ENCODE measurements around the gene P2RY8.
"Not testable (repeated sequence)": the region's sequence is repeated elsewhere in the genome, so short reads cannot be mapped to it uniquely, and the experiment has no call there.

The P2RY8 gene

DNA sequence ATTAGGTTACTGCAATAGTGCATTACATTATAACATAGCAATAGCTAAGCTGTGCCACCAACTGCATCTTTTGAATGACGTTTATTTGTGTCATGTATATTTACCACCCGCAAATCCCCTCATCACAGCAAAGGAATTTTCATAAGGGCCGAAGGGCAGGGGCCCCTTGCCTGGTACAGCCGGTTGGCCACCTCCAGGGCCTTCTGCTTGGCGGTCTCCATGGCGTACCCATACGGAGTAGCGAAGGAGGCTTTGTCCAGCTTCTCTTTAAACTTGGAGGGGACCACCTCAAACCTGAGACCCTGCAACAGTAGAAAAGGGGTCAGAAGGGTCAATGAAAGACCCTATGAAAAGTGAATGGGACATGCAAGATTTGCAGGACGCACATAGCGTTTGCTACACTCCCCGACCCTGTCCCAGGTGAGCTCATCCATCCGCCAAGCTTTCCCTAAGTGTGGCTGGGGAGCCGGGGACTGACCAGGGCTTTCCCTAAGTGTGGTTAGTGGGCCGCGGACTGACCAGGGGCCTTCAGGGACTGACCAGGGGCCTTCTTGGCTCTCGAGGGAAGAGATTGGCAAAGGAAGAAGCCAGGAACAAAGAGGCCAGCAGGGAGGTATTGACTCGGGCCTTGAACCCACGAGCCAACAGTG lies 94.8 kb downstream of the P2RY8 start:
- no peak for DNase-seq

DNA sequence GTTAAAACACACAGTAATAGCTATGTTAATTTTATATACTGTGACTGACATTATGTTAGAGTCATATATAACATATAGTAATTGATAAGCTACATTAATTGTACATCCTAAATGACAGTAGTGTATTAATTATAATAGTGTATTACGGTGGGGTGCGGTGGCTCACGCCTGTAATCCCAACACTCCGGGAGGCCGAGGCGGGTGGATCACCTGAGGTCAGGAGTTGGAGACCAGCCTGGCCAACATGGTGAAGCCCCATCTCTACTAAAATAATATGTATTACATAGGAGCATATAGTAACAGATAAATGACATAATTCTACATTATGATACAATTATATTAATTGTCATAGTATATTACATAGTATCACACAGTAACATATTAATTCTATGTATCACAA lies 96.5 kb downstream of the P2RY8 start:
- no peak for DNase-seq

DNA sequence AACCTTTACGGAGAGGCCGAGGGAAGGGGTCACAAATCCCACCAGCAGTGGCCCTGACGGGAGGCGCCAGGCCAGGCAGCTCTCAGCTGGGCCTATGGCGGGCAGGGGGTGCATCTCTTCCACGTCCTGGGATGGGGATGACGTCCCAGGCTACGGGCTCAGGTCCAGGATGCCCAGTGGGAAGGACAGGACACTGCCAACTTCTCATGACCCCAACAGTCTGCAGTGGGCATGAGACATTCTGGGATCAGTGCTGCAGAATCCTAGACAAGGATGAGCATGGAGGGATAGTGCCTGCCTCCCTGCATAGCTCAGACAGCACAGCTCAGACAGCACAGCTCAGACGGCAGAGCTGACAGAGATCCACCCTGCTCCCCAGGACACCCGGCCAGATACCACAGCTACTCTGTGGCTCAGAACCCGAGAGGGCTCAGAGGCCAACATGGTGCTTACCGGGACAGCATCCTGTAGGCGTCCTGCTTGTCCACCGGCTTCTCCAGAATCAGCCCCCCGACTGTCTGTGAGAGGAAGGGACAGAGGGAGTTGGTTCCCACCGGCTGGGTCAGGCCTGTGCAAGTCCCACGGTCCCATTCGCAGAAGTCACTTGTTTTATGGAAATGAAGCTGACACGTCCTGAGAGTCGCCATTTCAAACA lies 101.6 kb downstream of the P2RY8 start:
- no peak for DNase-seq

DNA sequence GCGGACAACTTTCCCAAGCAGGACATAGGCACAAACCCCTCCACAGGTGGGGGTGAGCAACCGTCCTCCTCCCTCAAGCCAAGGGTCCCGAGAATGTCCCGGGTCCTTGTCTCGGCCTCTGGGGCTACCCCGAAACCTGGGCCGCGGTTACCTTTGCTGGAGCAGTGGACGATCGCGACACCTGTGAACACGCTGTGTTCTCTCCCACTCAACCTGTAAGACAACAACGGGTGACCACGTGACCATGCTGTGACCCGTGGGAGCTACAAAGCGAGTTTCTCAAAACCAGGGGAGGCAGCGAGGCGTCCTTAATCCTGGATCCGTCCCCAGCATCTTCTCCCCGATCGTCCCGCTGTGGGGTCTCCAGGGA lies 102.1 kb downstream of the P2RY8 start:
- DNase-seq, result no peak

DNA sequence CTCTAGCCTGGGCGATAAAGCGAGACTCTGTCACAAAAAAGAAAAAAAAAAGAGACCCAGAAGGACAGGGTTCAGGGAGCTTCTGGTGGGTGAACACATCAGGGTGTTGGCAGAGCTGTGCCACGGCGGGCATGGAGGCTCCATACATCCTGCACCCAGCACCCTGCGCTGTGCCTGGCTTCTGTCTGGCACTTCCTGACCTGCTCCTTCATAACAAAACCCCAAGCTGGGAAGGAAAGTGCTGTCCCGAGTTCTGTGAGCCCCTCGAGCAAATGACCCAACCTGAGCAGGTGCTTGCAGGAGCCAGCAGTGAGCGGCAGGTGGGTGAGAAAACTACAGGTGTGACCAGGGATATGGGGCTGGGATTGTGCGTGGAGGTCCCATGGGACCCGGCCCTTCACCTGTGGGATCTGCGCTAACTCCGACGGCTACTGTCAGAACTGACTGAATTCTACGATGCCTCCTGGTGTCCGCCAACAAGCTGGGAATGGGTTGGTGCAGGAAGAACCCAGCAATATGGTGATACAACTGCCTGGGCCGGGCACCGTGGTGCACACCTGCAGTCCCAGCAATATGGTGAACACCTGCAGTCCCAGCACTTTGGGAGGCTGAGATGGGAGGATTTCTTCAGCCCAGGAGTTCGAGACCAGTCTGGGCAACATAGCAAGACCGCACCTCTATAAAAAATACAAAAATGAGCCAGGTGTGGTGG lies 103.2 kb downstream of the P2RY8 start:
- no peak for DNase-seq

DNA sequence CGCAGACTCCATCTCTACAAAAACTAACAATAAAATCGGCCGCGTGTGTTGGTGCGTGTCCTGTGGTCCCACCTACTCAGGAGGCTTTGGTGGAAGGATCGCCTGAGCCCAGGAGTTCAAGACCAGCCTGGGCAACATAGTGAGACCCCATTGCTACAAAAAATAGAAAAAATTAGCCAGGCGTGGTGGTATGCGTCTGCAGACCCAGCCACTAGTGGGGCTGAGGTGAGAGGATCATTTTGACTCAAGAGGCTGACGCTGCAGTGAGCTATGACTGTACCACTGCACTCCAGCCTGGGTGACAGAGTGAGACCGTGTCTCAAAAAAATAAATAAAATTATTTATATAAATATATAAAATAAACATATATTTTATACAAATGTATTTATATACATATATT lies 106.5 kb downstream of the P2RY8 start:
- no peak for DNase-seq

DNA sequence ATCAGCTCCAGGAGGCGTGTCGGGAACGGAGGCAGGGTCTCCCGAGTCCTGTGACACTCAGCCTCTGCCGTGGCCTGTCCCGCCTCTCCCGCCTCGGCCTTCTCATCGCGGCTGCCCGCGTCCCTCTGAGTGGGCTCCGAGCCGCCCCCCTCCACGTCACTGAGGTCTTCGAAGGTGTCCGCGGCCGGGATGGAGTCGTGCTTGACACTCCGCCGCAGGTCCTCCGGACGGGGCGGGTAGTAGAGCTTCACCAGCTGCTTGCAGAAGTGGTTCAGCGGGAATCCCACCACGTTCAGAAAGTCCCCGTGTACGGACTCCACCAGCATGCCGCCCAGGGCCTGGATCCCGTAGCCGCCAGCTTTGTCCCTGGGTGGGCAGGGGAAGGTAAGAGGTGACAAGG lies 109.2 kb downstream of the P2RY8 start:
- DNase-seq, result no peak

DNA sequence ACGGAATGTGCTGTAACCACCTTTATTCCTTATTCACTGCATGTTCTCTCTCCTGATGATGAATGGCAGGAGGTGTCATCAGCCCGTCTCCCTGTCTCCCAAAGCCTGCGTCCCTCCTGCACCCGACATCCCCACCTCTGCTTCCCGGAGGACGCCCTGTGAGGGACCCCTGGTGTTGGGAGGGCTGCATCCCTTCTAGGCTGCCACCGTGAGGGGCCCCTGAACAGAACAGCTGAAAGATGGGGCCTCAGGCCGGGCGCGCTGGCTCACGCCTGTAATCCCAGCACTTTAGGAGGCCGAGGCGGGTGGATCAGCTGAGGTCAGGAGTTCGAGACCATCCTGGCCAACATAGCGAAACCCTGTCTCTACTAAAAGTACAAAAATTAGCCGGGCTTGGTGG lies 110.7 kb downstream of the P2RY8 start:
- DNase-seq, result not testable (repeated sequence)

DNA sequence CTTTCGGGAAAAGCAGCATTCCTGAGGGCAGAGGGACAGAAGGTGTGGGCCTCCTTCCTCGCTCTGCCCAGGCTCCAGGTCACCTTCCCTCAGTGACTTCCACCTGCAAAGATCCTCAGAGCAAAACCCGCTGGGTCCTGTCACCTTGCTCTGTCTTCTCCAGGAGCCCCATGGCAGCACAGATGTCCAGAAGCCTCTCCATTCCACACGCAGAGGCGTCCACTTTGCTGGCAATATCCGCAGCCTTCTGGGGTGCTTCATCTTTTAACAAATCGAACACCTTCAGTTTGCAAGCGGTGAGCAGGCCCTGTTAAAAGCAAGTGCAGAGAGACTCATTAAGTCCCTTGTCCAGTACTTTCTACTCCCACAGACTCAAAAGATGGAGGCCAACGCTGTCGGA lies 111.6 kb downstream of the P2RY8 start:
- no peak for DNase-seq

DNA sequence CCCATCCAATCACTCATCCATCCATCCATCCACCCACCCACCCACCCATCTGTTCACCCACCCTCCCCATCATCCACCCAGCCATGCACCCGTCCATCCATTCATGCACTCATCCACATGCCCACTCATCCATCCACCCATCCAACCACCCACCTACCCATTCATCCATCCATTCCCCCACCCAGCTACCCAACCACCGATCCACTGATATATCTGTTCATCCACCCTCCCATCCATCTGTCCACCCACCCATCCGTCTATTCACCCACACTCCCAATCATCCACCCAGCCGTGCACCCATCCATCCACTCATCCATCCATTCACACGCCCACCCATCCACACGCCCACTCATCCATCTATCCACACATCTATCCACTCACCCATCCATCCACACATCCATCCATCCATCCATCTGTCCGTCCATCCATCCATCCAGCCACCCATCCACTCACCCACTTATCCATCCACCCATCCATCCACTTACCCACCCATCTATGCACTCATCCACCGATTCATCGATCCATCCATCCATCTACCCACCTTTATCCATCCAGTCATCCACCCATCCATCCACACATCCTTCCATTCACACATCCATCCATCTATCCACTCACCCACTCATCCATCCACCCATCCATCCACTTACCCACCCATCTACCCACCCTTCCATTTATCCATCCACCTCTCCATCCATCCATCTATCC lies 112.7 kb downstream of the P2RY8 start:
- no peak for DNase-seq

DNA sequence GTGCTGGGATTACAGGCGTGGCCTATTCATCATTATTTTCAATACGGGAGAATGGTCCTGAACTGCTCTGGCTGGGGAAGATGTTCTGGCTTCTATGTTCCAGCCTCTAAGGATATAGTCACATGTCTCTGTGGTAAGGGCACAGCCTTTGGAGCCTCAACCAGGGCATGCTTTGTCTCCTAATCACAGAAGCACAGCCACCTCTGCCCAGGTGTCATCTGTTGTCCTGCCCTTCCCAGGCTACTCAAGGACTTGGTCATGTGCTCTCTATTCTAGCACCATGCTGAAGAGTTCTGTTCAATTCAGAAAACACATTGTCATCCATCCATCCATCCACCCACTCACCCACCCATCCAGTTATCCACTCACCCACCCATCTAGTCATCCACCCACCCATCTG lies 113.8 kb downstream of the P2RY8 start:
- DNase-seq, result no peak

DNA sequence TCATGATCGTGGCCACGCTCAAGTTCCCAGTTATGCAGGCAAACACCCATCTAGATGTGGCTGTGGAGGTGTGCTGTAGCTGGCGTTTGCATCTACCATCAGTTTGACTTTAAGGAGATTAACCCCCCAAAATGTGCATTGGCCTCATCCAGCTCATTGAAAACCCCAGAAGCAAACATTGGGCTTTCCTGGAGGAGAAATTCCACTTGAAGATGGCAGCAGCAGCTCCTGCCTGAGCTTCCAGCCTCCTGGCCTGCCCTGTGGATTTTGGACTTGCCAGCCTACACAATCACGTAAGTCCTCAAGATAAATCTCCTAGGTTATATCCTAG lies 114.9 kb downstream of the P2RY8 start:
- DNase-seq, result no peak

DNA sequence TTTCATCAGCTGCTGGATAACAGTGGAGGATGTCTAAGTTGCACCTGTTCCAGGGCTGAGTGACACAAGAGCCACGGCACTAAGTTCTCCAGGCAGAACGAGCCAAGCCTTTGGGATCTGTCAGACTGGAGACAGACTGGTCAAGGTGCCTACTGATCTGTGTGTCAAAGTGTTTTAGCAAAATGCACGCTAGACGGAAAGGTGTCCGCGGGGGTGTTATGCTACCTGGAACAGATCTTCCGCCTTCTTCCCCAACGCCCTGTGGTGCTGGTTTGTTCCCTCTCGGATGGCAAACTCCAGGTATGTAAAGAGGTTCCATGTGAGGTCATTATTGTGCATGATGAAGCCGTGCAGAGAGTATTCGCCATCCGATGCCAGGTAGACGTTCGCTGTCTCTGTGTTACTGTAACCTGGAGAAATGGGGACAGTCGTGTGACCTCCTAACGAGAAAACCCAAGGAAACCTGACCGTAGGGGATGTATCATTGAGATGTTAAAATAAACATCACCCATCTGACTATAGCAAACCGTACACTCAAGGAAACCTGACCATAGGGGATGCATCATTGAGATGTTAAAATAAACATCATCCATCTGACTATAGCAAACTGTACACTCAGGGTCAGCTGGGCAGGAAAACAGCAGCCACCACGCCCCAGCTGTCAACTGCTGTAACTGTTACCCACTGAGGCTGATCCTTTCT lies 115.4 kb downstream of the P2RY8 start:
- DNase-seq, result no peak

DNA sequence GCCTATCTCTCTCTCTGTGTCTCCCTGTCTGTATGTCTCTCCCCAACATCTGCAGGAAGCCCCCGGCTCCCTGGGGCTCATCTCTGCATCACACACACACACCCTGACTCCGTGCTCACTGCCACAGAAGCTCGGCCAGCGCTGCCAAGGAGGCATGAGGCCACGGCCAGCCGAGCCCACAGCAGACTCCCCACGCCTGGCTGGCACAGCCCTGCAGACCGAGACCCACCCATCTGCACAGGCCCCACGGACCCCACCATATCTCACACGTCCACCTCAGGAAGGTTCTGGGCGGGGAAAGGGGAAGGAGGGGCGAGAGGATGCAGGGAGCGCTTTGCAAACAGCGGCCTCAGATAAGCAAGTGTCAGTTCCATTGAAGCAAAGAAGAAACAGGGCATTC lies 116.6 kb downstream of the P2RY8 start:
- no peak for DNase-seq

DNA sequence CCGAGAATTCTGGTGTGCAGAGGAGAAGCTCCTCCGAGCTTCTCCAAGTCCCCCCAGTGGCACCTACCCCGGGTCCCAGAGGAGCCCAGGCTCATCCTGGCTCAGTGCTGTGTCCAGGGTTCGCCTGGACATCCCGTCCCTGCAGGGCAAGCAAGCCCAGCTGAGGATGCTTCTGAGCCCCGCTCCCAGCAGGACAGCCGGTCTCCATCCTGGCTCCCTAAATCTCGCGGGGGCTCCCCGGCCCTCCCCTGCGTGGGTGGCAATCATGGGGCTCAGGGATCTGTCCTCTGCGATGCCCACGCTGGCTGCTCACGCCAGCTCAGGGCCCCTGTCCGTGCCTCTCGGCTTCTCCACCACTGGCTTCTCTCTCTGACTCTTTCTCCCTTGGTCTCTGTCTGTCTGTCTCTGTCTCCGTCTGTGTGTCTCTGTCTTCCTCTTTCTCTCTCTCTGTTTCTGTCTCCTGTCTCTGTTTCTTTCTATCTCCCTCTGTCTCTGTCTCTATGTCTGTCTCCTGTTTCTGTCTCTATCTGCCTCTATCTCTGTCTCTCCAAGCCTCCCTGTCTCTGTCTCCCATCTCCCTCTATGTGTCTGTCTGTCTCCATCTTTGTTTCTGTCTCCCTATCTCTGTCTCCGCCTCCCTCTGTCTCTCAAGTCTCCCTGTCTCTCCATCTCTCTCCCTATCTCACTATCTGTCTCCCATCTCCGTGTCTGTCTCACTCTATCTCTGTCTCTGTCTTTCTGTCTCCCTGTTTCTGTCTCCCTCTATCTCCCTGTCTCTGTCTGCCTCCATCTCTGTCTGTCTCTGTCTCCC lies 117.2 kb downstream of the P2RY8 start:
- no peak for DNase-seq

DNA sequence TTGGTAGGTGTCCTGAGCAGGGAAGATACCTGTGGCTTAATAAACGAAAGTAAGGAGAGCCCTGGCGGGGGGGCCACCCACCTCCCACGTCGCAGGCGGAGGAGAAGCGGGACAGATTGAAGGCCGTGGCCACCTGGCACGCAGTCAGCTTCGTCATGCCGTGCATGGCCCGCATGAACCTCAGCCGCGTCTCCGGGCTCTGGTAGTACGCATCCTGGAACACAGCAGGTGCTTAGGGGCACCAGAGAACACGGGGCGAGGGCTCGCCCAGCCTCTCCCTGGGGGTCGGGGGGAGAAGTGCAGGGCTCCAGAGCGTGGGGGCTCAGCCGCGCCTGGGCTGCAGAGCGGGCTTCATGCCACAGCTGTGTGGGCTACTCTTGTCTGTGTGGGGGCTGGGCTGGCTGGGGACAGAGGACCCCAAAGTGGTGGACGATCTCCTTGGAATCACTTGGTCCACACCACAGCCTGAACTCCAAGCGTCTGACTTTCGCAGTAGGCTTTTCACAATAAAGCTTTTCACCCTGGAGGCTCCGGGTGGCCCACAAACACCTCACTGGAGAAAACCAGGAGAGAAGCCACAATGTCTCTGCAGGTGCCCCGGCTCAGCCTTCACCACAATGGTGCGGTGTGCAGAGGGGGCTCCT lies 118.0 kb downstream of the P2RY8 start:
- DNase-seq, result no peak

DNA sequence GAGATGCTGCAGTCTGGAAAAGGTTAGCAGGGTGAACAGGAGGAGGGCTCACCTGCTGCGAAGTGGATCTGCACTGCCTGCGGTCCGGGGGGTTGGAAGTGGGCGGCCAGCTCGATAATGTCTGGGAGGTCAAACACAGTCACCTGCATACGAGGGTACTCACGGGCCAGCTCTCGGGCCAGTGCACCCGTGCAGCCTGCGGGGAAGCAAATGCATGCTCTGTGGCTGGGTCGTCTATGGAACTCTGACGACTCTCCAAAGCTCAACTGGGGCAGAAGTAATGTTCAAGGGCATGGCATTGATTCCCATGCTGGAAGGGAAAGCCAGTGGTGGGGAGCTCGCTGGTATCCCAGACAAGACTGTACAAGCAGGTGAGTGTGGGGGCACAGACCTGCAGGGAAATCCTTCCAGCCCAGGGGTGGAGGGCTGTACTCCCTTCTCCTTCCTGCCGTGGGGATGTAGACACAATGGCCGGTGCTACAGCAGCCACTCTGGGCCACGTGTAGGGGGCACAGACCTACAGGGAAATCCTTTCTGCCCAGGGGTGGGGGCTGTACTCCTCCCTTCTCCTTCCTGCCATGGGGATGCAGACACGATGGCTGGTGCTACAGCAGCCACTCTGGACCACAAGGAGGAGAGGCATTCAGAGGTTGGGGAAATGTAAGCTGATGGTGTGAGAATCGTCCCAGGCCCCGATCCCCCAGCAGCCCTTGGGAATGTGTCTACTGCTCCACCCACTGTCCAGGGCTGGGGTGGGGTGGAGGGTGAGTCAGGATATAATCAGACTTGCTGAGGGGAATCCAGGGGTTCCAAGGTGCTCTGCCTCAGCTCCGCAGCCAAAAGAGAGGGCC lies 118.8 kb downstream of the P2RY8 start:
- DNase-seq, result no peak

DNA sequence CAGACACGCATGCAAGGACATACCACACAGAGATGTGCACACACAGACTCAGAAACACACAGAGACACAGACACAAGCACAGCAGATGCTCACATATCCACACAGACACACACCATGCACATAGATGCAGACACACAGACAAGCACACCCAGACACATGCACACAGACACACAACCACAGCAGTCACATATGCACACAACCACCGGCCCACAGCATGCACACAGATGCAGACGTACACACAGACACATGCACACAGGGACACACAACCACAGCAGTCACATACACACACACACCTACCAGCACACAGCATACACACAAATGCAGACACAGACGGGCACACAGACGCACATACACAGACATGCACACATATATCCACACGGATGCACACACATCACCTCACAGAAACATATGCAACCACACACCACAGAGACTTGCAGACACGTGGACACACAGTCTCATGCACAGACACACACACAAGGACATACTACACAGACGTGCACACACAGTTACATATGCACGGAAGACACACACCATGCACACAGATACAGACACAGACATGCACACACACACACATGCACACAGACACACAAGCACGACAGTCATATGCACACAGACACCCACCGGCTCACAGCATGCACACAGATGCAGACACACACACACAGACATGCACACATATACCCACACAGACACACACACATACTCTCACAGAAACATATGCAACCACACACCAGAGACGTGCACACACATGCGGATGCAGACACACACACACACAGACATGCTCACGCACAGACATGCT lies 119.8 kb downstream of the P2RY8 start:
- no peak for DNase-seq

DNA sequence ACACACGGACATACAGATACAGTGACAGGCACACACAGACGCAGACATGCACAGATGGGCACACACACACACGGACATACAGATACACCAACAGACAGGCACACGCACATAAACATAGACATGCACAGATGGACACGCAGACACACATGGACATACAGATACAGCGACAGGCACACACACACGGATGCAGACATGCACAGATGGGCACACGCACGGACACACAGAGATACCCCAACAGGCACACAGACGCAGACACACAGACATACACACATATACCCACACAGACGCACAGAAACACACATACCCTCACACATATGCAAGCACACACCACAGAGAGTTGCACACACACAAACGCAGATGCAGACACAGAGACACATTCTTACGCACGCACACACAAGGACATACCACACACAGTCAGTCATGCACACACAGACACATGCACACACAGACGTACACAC lies 120.6 kb downstream of the P2RY8 start:
- no peak for DNase-seq
